Measurements from ENCODE around the gene TAB2. TPM values are rescaled to one million over a fixed set of nuclear protein-coding genes. Genes with fewer than 3 reads are reported as not detected.
"Not testable (repeated sequence)": the region's sequence is repeated elsewhere in the genome, so short reads cannot be mapped to it uniquely, and the experiment has no call there.

Gene TAB2
- total RNA-seq, 1 donor from 2014 or later: 71.3 TPM

DNA sequence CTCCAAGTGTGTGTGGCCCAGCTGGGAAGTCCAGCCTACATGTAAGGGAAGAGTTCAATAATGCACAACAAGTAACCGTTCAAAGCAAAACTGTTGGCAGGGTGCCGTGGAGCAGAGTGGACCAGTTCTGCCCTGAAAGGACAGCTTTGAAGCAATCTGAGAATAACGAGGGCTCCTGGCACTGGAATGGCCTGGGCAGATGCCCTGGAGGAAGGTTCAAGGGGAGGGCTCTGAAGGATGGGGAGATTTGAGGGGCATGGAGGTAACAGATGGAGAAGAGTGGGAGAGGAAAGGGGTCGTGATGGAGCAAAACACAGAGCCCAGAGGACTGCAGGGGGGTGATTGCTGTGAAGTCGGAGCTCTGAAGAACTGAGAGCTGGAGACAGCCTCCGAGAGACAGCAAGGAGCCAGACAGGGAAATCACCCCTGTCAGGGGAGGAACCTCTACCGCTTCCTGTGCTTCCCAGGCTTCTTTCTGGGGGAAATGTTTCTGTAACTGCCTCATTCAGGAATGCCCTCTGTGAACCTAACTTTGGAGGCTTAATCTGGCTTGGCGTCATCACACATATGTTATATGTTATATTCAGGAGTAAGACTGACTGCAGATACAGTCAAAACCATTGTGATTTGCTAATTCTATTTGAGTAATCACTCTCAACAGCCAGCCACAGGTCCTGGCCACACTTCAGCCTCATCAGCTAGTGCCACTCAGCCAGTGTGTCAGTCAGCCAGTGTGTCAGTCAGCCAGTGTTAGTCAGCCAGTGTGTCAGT, 126.1 kb downstream of the TAB2 start:
- H3K27me3 Mint-ChIP-seq (ENCODE audit: low read depth): no peaks in the 10 kb centered on the region

DNA sequence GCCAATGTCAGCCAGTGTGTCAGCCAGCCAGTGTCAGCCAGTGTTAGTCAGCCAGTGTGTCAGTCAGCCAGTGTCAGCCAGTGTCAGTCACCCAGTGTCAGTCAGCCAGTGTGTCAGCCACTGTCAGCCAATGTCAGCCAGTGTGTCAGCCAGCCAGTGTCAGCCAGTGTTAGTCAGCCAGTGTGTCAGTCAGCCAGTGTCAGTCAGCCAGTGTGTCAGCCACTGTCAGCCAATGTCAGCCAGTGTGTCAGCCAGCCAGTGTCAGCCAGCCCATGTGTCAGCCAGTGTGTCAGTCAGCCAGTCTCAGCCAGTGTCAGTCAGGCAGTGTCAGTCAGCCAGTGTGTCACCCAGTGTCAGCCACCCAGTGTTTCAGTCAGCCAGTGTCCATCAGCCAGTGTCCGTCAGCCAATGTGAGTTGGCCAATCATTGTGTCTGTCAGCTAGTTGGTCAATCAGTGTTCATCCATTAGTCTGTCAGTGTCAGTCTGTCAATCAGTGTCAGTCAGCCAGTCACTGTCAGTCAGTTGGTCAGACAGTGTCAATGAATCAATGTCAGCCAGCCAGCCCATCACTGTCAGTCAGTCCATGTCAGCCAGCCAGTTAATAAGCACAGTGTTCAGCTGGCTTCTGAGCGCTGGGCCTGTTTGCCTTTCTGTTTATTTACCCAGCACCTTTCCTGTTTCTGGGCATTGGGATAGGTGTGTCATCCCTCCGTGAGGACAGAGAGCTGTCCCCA, 127.0 kb downstream of the TAB2 start:
- H3K27me3 Mint-ChIP-seq (ENCODE audit: low read depth); H3K36me3 Mint-ChIP-seq; H3K9me3 Mint-ChIP-seq; H3K4me3 Mint-ChIP-seq; DNase-seq (ENCODE audit: low spot score in 2 of 2, unreplicated experiment in 2 of 2): not testable (repeated sequence)
- Mint-ChIP-seq H3K27ac (peak overlapping the region; percentile 30), H3K4me1 (peaks cover 42% of the 10 kb centered on the region)

More for the DNA sequence above, 126.1 kb downstream of the TAB2 start:
- no peak for DNase-seq (ENCODE audit: low spot score in 2 of 2, unreplicated experiment in 2 of 2)
- H3K4me3 Mint-ChIP-seq: no peak overlapping the region
- H3K4me1 Mint-ChIP-seq: peaks cover 43% of the 10 kb centered on the region
- no peaks in the 10 kb centered on the region for H3K36me3 Mint-ChIP-seq
- TF ChIP-seq, protein P1, sequence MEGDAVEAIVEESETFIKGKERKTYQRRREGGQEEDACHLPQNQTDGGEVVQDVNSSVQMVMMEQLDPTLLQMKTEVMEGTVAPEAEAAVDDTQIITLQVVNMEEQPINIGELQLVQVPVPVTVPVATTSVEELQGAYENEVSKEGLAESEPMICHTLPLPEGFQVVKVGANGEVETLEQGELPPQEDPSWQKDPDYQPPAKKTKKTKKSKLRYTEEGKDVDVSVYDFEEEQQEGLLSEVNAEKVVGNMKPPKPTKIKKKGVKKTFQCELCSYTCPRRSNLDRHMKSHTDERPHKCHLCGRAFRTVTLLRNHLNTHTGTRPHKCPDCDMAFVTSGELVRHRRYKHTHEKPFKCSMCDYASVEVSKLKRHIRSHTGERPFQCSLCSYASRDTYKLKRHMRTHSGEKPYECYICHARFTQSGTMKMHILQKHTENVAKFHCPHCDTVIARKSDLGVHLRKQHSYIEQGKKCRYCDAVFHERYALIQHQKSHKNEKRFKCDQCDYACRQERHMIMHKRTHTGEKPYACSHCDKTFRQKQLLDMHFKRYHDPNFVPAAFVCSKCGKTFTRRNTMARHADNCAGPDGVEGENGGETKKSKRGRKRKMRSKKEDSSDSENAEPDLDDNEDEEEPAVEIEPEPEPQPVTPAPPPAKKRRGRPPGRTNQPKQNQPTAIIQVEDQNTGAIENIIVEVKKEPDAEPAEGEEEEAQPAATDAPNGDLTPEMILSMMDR (IDR thresholded peaks at IDR 0.05; ENCODE audit: unreplicated experiment): no peak
- H3K27ac Mint-ChIP-seq: peak overlapping the region; percentile 94
- no peaks in the 10 kb centered on the region for H3K9me3 Mint-ChIP-seq

DNA sequence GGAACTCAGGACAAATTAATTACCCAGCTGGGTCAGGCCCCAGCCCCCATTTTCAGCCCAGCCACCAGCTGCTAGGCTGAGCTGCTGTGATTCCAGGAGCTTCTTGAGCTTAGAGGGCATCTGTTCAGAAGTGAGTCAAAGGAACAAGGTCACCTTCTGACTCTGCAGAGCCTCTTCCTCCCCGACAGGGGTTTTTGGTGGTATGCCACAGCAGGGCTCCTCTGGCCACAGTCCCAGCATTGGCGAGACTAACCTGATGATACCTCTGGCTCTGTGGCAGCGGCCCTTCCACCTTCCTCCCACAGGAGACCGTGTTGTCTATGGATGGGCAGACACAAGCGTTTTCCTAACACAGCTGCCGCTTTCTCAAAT, 127.6 kb downstream of the TAB2 start:
- Mint-ChIP-seq H3K27ac (no peak overlapping the region), H3K9me3 (no peaks in the 10 kb centered on the region), H3K4me1 (peaks cover 42% of the 10 kb centered on the region), H3K36me3 (no peaks in the 10 kb centered on the region), H3K27me3 (ENCODE audit: low read depth) (peaks cover 6% of the 10 kb centered on the region), H3K4me3 (no peak overlapping the region)
- TF ChIP-seq, protein P1 (IDR thresholded peaks at IDR 0.05; ENCODE audit: unreplicated experiment): no peak
- DNase-seq (ENCODE audit: low spot score in 2 of 2, unreplicated experiment in 2 of 2): no peak

DNA sequence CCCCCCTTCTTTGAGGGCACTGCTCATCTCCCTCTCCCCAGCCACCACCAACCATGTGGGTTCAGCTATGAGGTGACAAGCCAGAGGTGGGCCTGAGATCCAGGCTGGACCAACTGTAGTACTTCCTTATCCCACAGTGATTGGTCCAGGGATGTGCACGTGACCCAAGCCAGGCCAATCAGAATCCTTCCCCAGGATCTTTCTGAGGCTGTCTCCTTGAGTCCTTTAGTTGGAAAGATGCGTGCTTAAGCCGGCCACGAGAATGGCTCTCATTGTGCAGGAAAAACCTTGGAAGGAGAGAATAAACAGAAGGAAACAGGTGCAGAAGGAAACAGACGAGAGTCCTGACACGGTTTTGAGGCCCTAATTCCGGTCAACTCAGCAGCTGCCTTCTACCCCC, 128.1 kb downstream of the TAB2 start:
- no peak for DNase-seq (ENCODE audit: low spot score in 2 of 2, unreplicated experiment in 2 of 2)
- TF ChIP-seq, protein P1 (IDR thresholded peaks at IDR 0.05; ENCODE audit: unreplicated experiment): no peak
- H3K4me1 Mint-ChIP-seq: peaks cover 42% of the 10 kb centered on the region
- no peak overlapping the region for H3K27ac Mint-ChIP-seq
- no peaks in the 10 kb centered on the region for H3K36me3 Mint-ChIP-seq
- H3K9me3 Mint-ChIP-seq: no peaks in the 10 kb centered on the region
- H3K27me3 Mint-ChIP-seq (ENCODE audit: low read depth): peaks cover 10% of the 10 kb centered on the region
- H3K4me3 Mint-ChIP-seq: no peak overlapping the region

DNA sequence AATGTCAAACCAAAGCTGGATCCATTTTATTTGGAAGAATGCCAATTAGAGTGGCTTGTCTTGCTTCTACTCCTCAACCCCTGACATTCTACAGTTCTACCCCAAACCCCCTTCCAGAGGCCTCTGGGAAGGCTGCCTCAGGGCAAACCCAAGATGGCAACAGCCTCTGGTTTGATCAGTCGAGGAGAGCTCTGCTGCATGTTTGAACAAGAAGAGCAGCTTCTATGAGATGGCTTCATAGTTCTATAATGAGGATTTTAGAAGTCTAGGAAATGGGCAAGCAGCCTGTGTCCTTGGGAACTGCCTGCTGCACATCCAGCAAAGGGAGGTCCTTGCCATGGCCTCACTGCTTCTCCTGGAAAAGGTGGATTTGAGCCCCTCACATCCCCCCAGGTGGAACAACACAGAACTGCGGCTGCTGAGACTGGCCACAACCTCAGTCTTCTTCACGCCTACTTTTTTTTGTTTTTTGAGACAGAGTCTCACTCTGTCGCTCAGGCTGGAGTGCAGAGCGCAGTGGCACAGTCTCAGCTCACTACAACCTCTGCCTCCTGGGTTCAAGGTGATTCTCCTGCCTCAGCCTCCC, 129.4 kb downstream of the TAB2 start:
- peaks cover 16% of the 10 kb centered on the region for H3K27me3 Mint-ChIP-seq (ENCODE audit: low read depth)
- H3K9me3 Mint-ChIP-seq: no peaks in the 10 kb centered on the region
- no peak overlapping the region for H3K4me3 Mint-ChIP-seq
- H3K36me3 Mint-ChIP-seq: no peaks in the 10 kb centered on the region
- DNase-seq (ENCODE audit: low spot score in 2 of 2, unreplicated experiment in 2 of 2): no peak
- TF ChIP-seq, protein P1 (IDR thresholded peaks at IDR 0.05; ENCODE audit: unreplicated experiment): no peak
- peaks cover 32% of the 10 kb centered on the region for H3K4me1 Mint-ChIP-seq
- H3K27ac Mint-ChIP-seq: no peak overlapping the region

Data from mesothelial cell of epicardium (in vitro differentiated cells).